ENCODE results near the gene CYP46A1.

CYP46A1 gene

DNA sequence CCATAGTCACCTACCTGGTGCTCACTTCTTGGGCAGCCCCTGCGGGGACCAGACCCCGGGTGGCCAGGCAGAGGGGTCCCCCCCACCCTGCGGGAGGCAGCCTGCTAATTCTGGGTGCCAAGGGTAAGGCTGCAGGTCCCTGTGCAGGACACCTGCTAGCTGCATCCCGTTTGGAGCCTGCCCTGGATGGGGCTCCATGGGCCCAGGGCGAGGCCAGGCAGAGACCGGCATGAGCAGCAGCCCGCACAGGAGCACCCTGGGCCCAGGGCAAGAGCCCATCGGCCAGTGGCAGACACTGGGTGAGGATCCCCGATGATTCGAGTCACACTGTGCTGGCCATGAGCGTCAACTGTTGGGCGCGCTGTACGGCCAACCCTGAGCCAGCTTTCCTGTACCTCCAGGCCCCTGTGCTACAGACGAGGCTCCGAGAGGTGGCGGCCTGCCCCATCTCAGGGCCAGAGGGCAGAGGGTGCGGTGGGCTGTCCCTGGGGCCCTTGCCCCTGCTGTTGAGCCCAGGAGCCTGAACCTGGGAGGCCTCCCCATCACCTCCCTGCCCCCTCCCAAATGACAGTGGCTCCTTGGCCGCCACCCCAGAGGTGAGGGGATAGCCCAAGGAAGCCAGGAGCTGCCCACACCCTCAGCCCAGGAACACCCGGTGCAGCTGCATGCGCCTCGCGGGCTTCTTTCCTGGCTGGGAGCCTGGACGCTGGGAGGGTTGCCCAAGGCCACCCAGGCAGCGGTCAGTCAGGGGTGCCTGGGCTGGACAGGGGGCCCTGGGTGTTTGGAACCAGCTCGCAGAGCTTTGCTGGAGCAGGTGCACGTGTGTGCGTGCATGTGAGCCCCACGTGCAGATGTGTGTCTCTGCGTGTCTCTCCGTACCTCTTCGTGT, 47.7 kb downstream of the CYP46A1 start:
- DNase-seq, result no peak

DNA sequence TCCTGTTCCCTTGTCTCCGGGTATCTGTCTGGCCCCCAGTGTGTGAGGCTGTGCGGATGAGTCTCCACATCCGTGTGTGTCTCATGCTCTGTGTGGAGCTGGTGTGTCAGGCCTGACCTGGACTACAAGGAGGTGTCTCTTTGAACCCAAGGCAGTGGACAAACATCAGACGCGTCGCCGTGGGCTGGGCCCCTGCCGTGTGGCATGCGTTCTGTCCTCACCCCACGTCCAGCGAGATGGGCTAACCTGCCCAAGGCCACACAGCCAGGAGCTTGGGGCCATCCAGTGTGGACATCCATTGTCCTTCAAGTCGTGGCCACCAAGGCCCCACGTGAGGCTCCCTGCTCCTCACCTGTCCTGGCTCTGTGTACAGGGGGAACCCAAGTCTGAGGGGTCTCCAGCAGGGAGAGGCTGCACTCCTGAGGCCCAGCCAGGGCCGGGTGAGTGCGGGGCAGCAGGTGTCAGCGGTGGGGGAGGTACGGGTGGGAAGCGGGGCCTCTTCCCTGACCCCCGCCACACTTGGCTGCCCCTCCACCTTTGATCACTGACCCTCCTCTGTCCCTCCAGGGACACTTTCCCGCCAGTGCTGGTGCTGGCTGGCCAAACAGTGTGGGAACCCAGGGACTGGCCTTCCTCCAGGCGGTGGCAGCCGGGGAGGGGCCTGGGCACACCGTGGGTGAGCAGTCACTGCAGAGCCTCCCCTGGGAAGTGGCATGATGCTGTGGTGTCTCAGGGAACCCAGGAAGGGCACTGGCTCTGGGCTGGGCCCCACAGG, 48.5 kb downstream of the CYP46A1 start:
- DNase-seq, result no peak

- no peak for DNase-seq
Measured at GRCh38 chr14:99733211-99733539, 49.1 kb downstream of the CYP46A1 start.

DNA sequence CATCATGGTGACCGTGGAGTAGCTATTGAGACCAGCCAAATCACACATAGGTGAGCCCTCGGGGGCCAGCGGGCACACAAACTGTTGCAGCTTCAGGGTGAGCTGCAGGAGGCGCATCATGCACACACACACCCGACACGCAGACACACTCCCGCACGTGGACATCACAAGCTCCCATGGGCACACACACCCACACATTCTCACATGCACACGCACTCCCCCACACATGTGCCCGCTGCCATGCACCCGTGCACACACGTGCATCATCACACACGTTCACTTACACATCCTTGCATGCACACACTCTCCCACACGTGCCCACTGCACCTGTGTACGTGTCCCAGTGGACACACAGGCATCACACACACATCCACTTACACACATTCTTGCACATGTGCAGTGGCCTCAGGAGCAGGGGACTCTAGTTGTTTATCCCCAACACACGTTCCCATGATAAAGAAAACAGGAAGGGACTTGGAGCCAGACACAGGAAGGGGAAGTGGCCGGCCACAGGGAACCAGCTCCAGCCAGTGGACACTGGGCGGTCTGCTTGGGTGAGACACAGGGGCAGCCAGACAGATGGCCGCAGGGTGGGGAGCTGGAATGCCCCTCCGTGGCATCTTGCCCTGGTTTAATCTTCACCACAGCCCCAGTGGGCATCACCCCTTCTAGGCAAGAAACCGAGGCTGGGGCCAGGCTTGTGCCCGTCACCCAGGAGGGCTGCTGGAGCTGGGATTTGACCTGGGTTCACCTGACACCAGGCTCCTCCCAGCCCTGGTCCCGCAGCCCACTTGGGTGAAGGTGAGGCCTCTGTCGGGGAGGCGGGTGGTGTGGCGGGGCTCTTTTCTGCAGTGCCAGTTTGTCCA, 49.7 kb downstream of the CYP46A1 start:
- DNase-seq, result no peak

DNA sequence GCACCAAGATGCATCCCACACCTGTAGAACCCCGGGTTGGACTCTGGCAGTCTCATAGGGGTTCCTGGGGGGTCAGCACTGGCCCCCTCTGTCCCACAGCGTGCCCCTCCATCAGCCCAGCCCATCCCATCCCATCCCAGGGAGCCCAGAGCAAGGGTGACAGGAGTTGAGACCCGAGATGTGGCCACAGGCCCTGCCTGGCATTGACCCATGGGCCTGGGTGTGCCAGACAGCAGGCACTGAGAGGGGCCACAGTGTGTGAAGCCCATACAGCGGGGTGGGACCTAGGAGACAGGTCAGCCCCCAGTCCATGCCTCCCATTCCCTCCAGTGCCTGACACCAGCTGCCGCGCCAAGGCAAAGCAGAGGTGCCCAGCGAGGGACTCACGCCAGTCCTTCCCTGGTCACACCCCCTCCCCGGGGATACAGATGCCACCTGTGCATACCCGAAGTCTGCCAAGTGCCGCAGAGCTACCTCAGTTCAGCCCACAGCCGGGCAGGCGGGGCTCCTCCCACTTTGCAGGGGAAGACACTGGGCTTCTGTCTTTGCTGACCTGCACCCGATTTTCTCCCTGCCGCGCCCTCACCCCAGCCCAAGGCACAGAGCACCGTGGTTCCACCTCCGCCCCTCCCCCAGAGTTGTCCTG, 50.4 kb downstream of the CYP46A1 start:
- DNase-seq, result no peak

GRCh38 chr14:99735189-99736135, 51.4 kb downstream of the CYP46A1 start:
- no peak for DNase-seq

- DNase-seq, result no peak
Measured at GRCh38 chr14:99736603-99737371, 52.7 kb downstream of the CYP46A1 start.

- DNase-seq, result no peak
Measured at GRCh38 chr14:99737451-99737951, 53.4 kb downstream of the CYP46A1 start.

DNA sequence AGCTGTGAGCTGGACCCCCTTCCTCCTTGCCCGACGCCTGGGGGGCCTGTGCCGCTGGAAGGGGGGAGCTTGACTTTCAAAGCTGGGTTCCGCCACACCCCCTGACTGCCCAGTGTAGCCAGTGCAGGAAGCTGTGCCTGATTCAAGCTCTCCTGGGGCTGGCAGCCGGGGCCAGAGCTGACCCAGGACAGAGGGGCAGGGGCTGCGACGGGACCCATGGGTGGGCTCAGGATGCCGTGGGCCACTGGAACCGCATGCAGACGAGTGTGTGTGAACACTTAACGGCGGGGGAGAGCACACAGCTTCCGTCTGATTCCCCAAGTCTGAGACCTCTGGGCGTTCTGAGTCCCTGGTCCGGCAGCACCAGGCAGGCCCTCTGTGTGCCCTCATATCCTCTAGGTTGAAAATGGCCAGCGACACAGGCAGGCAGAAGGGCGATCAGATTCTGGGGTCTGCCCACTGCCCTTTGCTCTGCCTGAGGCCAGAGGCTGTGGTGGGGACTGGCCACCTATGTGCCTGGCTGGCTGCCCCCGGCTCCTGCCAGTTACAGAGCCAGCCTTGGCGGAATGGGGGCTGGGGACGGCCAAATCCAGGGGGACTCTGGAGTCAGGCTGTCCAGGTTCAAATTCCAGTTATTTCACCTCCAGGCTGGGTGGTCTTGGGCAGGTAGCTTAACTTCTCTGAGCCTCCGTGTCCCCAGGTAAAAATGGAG, 54.0 kb downstream of the CYP46A1 start:
- DNase-seq, result no peak

DNA sequence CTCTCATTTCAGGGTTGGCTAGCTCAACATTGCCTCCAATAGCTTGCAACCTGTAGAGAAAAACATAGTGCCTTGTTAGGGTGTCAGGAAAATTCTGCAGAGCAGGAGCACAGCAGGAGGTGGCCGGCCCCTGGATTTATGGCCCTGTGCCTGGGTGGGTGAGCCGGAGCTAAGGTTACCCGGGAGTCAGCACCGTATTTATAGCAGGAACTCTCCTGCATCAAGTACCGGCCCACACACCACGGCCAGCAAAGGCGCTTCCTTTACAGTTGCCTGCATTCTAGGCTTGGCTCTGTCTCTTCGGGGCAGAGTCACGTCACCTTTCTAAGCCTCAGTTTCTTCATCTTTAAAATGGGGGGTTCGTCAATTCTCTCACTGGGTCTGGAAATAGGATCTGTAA, 56.3 kb downstream of the CYP46A1 start:
- DNase-seq, result no peak

DNA sequence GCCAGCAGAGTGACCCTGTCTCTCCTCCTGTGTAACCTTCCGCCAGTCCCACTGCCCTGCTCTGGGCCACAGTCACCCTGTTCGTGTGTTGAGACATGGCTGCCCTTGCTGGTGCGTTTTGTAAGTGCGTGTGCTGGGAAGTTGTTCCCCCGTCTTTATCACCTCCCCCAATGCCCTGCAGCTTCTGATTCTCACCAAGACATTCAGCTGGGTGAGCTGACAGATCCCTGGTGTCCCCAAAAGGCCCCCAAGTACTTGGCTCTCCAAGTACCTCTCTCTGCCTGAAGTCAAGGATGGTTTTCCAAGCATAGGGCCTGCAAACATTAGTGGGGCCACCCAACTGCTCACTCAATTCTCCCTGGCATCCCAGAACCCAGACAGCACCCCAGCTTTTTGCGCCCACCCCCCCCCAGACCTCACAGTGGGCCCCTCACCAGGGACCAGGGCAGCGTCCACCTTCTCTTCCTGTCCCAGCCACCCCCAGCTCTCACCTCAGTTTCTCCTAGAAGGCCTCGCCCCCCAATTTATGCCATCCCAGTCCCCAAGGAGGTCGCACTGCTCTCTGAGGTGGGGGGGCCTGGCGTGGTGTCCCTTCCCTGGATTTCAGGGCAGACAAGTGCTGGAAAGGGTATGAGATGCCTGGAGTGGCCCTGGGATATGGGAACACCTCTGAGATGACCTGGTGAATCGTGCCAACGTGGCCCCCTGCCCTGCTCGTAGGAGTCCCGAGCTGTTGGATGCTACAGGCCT, 57.3 kb downstream of the CYP46A1 start:
- DNase-seq, result no peak

DNA sequence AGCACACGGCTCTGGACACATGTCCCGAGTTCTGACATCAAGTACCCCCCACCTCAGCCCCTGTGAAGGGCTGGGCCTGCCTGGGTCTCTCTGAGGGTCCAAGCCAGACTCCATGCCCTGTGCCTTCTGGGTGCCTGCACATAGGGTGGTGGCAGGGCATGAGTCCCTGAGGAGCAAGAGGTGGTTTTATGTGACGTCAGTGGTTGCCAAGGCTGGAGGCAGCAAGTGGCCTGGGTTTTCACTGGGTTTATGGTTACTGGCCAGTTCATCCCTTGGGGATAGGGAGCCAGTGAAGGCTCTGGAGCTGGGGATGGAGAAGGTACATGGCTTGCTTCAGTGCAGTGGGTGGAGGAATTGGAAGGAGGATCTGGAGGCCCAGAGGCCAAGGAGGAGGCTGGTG, 58.0 kb downstream of the CYP46A1 start:
- DNase-seq, result no peak

GRCh38 chr14:99742509-99743487, 58.7 kb downstream of the CYP46A1 start:
- no peak for DNase-seq

DNA sequence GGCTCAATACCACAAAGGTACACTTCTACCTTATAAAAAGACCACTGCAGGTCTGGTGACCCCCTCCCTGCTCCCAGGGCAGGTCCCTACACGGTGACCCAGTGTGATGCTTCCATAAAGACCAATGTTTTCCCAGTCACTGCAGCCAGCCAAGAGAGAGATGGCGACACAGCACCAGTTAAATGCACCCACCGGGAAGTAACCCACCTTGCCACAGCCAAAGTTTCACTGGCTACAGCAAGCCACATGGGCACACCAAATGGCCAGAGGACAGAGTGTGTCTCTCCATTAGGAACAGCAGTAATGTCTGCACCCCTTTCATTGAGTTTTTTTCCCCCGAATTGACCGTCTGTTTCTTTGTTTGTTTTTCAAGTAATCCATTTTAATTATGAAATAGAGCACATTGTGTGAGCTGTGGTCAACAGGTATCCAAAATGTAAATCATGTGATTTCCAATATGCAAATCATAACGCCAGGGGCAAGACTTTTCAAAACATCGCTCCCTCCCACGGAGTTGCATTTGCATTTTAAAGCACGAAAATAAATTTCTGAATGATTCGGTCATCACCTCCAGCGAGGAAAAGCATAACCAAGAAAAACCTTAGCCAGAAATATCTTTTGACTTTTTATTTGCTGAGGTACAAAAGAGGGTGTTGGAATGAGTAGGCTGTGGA, 60.2 kb downstream of the CYP46A1 start:
- no peak for DNase-seq

GRCh38 chr14:99744873-99745224, 60.8 kb downstream of the CYP46A1 start:
- no peak for DNase-seq

GRCh38 chr14:99745307-99745951, 61.3 kb downstream of the CYP46A1 start:
- no peak for DNase-seq

GRCh38 chr14:99747167-99747566, 63.1 kb downstream of the CYP46A1 start:
- DNase-seq, result no peak
